HG03565 (cell line): ENCODE measurements around the gene CPEB4.

ENCODE experiments used
- ATAC-seq: cut with Tn5 transposase; IDR thresholded peaks from one replicate; pipeline ENCODE4 v1.9.1; 2021; ENCODE audit warnings: mild to moderate bottlenecking, moderate library complexity; ENCODE audit not compliant: unreplicated experiment

CPEB4 gene

DNA sequence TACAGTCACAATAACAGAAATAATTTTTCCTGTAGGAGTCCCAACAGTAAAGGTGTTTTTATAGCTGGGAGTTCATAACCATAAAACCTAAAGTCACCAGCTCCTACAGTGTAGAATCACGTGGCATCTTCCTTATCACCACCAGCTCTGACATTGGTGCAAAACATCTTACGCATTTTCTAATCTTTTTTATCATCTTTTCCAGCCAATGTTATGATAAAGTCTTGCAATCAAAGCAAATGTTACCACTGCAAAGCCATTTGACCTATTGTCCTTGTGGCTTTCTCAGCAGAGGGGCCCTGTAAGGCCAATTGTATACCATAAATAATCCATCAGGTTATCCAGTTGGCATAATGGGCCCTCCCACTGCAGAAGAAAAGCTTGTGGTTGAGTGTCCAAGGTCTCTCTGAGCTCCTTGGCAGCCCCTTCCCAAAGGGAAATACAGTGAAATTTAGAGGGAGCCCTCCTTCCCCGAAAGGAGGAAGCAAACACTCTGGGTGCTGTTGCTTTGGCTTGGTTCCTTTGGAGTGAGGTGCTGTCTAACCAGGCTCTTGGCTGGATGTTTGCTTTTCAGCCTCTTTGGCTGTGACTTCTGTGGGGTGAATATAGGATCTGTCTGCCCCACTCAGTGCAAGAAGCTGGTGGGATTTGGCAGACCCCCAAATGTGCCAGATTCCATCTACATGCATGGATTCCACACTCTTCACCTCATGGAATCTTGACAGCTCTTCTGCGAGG lies 29.3 kb upstream of the CPEB4 start:
- ATAC-seq = no peak

DNA sequence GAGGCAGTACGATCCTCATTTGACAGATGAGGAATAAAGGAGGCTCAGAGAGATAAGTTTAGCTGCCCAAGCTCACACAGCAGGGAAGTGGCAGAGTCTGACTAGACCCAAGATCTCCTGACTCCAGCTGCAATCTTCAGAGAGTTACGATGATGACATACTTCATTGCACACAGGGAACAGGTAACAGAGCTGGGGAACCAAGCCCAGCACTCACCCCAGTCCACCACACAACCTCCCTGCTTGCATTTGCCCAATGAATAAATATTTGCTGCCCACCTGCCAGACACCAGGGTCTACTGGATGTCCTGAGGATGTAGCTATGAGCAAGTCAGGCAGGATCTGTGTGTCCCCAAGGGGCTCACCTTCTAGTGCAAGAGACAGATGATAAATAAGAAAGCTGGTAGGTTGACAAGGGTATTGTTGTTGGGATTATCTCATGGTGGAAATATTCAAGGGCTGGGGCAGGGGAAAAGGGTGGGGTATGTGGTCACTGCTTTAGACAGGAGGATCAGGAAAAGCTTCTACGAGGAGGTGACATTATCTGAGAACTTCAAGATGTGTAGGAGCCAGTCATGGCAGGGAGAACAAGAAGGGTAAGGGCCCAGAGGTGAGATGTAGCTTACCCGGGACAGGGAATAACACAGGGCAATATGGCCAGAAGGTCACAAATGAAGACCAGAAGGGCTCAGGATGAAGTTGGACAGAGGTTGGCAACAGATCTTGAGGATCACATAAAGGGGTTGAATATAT lies 28.6 kb upstream of the CPEB4 start:
- no peak for ATAC-seq

- no peak for ATAC-seq
Measured at GRCh38 chr5:173862047-173862477, 26.1 kb upstream of the CPEB4 start.

DNA sequence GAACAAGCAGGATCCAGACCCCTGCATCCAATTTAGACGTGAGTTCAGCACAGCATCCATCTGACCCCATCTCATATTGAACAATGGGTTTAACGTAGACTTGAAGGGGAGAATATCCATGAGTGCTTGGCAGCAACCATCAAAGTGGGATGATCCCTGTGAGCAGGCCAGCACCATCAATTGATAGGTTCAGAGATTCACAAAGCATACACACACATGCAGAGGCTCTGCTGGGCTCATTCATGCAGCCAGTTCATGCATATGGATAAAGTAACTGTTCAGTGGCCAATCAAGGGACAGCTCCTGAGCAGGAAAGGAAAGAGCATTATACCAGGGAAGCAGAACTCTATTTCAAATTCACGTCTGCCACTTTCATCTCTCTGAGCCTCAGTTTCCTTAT lies 24.8 kb upstream of the CPEB4 start:
- no peak for ATAC-seq

GRCh38 chr5:173864126-173865050 lies 23.8 kb upstream of the CPEB4 start:
- no peak for ATAC-seq

GRCh38 chr5:173866243-173866857 lies 21.8 kb upstream of the CPEB4 start:
- no peak for ATAC-seq

- no peak for ATAC-seq
Measured at GRCh38 chr5:173866858-173867679, 21.1 kb upstream of the CPEB4 start.

DNA sequence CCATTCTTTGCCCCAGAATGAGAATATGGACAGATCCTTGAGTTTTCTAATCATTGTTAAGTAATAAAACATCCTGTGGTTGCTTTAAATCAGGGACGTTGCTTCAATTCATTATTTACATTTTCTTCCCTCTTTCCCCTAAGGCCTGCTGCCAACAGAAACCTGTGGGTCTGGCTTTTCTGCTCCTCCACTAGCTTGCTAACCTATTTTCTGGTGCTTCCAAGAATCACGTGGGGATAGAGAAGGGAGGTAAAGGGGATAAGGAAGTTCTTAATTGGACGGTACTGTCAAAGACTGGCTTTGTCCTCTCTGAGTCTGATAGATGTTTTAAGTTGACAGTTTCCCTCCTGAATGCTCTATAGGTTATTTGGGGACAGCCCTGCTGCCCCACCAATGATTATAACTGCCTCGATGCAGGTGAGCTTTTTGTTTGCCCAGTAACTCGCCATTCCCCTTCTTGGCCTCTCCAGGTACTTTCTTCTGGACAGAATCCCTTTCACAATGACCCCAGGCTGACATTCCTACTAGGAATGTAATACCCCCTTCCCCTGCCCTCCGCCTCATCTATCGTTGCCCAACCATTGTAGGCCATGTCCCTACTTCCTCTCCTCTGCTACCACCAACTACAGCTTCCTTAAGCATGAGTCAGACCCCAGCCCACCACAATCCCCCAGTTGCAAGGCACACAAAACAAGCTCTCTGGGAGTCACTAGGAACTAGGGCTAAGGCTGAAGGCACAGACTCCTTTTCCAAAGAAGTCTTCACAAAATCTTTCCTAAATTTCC lies 19.9 kb upstream of the CPEB4 start:
- no peak for ATAC-seq

- no peak for ATAC-seq
Measured at GRCh38 chr5:173869316-173869715, 18.8 kb upstream of the CPEB4 start.

DNA sequence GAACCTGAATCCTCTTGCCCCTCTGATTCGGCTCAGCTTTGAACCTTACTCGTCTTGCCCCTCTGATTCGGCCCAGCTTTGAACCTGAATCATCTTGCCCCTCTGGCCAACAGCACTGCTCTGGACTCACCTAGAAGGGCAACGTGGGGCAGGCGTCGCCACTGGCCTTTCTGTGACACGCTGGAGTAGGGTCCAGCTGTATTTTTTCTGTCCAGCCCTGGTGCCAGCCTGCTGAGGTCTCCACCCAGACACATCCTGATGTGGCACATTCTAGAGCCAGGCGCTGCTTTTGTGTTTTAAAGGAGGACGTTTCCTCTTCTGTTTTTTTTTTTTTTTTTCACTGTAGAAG lies 15.2 kb upstream of the CPEB4 start:
- ATAC-seq = no peak

- no peak for ATAC-seq
Measured at GRCh38 chr5:173873306-173873922, 14.7 kb upstream of the CPEB4 start.

DNA sequence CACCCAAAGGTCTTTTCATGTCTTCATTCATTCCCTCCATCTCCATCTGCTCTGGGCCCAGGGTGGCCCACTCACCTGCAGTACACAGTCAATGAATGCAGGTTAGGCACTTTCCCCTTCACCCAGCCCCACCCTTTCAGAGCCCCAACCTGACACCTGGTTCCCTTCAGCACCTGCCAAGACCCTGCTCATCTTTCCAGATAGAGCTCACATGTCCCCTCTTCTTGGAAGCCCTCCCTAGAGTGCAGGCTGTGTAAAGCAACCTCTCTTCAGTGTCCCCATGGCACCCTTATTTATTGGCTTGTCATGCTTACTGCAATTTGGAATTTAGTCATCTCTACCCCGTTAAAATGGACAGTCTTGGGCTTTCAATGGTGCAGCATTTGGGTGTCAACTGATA lies 13.0 kb upstream of the CPEB4 start:
- no peak for ATAC-seq

- ATAC-seq = no peak
Measured at GRCh38 chr5:173878224-173878967, 9.8 kb upstream of the CPEB4 start.

DNA sequence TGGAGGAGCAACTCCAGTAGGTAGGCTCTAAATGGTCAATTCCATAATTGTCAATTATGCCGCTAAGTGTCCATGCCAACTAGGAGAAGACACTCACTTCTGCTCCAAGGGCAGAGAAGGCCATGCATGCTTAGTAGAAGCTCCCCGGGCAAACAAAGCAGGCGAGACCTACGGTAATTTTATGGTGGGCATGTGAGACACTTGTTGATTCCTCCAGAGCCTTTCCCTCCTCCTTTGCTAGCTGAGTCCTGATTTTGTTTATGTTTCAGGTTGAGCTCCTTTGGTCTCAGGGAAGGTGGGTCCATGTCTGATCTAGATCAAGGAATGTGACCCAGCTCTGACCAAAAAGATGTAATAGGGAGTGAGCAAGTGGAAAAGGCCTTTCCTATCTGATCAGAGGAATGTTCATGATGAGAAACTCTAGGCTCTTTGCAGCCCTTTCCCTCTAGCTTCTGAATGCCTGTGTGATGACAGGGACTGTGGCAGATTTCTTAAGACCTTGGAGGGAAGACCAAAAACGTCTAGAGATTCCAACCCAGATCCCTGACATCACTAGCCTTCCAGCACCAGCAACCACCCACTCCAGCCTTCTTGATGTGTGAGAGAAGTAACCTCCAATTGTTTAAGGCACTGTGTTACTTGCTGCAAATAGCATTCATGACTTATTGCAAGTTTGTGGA lies 7.7 kb upstream of the CPEB4 start:
- no peak for ATAC-seq

DNA sequence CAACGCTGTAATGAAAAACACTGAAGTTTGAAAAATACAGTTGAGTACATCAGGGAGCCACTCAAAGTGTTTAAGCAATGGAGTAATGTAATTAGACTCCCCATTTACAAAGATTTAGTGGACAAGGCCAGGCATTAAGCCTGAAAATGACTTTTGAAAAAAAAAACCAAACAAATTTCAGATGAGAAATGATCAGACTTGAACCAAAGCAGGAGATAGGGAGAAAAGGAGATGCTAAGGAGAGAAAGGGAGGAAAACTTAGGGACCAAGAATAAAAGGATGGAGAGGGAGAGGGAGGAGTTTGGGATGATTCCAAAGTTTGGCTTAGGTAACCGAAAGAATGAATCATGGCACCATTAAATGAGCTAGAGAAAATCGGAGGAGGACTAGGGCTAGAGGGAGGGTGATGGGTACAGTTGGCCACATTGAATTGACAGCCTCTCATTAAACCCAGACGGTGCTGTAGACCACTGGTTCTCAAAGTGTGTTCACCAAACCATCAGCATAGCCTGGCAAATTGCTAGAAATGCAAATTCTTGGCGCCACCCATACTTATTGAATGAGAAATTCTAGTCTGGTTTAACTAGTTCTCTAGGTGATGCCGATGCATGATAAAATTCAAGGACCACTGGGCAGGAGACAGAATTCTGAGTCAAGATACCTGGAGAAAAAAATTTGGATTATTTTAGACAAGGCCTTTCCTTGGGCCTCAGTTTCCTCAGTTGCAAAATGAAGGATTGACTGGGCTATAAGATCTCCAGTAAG lies 6.2 kb upstream of the CPEB4 start:
- no peak for ATAC-seq

GRCh38 chr5:173882632-173883031 lies 5.5 kb upstream of the CPEB4 start:
- ATAC-seq = no peak

DNA sequence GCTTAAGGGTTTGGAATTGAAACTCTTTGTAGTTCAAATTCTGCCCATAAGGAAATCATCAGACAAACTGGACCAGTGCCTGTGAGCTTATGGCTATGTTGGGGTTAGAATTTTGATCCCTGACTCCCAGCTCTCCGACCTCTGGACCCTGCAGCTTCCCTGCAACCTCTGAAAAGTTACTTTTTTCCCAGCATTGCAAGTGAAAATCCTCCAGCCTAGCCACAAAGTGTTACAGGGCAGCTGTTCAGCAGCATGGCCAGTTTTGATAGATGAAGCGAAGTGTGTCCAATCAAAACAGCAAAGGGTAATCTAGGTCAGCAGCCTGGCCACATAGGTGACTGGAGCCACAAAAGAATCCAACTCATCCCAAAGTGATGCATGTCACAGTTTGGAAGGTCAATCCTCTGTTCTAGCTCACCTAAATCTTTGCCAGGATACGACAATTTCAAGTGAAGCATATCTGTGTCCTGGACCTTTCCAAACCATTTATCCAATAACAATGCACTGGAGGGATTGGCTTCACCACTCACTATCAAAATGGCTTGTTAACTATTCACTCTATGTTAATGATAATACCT lies 4.7 kb upstream of the CPEB4 start:
- ATAC-seq = no peak
